Mucosa of descending colon (tissue), 3 donors: ENCODE results near the gene NAP1L1. TPM values are rescaled to one million over a fixed set of nuclear protein-coding genes. Genes with fewer than 3 reads are reported as not detected.

Experiments
- ATAC-seq: fragments of 200-7000 bp; cut with Tn5 transposase; one replicate; pipeline ENCODE4 v1.9.1; 2020; ENCODE audit warnings: mild to moderate bottlenecking, moderate library complexity
- DNase-seq, 3 donors: peaks; one replicate each; pipeline ENCODE4 v3.0.0-alpha.2; 2020
- H3K36me3 ChIP-seq: fragments of 200-600 bp; one replicate; pipeline ENCODE4 v1.8.0; 2021; ENCODE audit warnings: low read depth, mild to moderate bottlenecking
- H3K4me1 ChIP-seq: fragments of 200-600 bp; one replicate; pipeline ENCODE4 v1.8.0; 2021; ENCODE audit warnings: low read depth, mild to moderate bottlenecking
- H3K4me3 ChIP-seq: fragments of 200-600 bp; one replicate; pipeline ENCODE4 v1.8.0; 2021; ENCODE audit warnings: mild to moderate bottlenecking
- H3K9me3 ChIP-seq: fragments of 200-600 bp; one replicate; pipeline ENCODE4 v1.8.0; 2021; ENCODE audit warnings: mild to moderate bottlenecking
- CTCF ChIP-seq: fragments of 200-600 bp; IDR thresholded peaks from one replicate; pipeline ENCODE4 v1.8.0; 2022; ENCODE audit warnings: antibody characterized with exemption, mild to moderate bottlenecking
- intact Hi-C, 2 donors: fragments of 100-400 bp; cut with DNase I in 1 of 2; cut with micrococcal nuclease in 1 of 2; formaldehyde crosslinking; loops; one replicate each; pipeline versions ENCODE4 v1.11.0 to v1.11.1; 2022; cut with DNase I, micrococcal nuclease
- total RNA-seq, 3 donors: library from RNA; stranded (reverse); fragmentation: NEBNext Ultra II Directional in 2 of 3; extraction: Animal tissue kit (Norgen Biotek cat#: 25700) in 2 of 3; gene quantifications; one replicate each; pipeline versions ENCODE4 v1.2.1 to v1.2.4, GENCODE V29; 2021 to 2023
- donor health status: DM: no; HTN: no; CAD: no; lungs with moderate emphysema.
- donor health status: DM: no; HTN: no; CAD: no.
- donor health status: DM: no; HTN: yes; CAD: no.

Gene NAP1L1
- total RNA-seq, 3 donors from 2014 or later, result 81.4 to 310 (median 142) TPM

DNA sequence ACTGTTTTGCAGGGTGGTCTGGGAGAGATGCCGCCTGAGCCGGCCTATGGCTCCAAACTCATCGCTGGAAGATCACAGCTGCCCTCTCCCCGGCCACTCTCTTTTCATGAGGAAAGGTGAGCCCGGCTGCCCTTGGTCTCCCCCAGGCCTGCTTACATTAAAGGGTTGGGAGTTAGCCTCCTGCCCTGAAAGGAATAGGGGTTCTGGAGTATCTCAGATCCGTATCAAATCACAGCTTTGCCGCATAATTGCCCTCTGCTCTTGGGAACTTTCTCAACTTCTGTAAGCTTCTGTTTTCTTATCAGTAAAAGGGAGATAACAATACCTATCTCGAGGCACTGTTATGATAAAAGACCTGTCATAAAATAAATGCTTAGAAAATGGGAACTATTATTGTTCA is 70.5 kb downstream of the NAP1L1 start:
- H3K4me3 ChIP-seq, result no peak overlapping the region
- peak; percentile 70 for ATAC-seq
- DNase-seq, result no peak
- TF ChIP-seq CTCF, result no peak
- H3K36me3 ChIP-seq, result no peaks in the 10 kb centered on the region
- intact Hi-C loops, result no loop called here
- H3K4me1 ChIP-seq, result no peaks in the 10 kb centered on the region
- no peaks in the 10 kb centered on the region for H3K9me3 ChIP-seq

GRCh38 chr12:76013603-76014002 is 70.9 kb downstream of the NAP1L1 start:
- Histone ChIP-seq H3K4me3 (no peak overlapping the region), H3K4me1 (no peaks in the 10 kb centered on the region), H3K36me3 (no peaks in the 10 kb centered on the region), H3K9me3 (no peaks in the 10 kb centered on the region)
- DNase-seq (no peak), ATAC-seq (no peak)
- intact Hi-C loops, result no loop called here
- TF ChIP-seq CTCF, result no peak

- DNase-seq, result no peak
- intact Hi-C loops, result no loop called here
Measured at GRCh38 chr12:76012644-76013043, 71.8 kb downstream of the NAP1L1 start.

GRCh38 chr12:76010732-76011458 is 73.6 kb downstream of the NAP1L1 start:
- Histone ChIP-seq H3K4me1 (no peaks in the 10 kb centered on the region), H3K4me3 (no peak overlapping the region), H3K9me3 (no peaks in the 10 kb centered on the region), H3K36me3 (no peaks in the 10 kb centered on the region)
- DNase-seq (no peak), ATAC-seq (peak; percentile 44)
- intact Hi-C loops, result no loop called here
- TF ChIP-seq CTCF, result no peak

More at GRCh38 chr12:76012644-76013043, 71.8 kb downstream of the NAP1L1 start:
- H3K4me1 ChIP-seq, result no peaks in the 10 kb centered on the region
- ATAC-seq, result no peak
- no peak for TF ChIP-seq CTCF
- H3K36me3 ChIP-seq, result no peaks in the 10 kb centered on the region
- H3K4me3 ChIP-seq, result no peak overlapping the region
- H3K9me3 ChIP-seq, result no peaks in the 10 kb centered on the region

DNA sequence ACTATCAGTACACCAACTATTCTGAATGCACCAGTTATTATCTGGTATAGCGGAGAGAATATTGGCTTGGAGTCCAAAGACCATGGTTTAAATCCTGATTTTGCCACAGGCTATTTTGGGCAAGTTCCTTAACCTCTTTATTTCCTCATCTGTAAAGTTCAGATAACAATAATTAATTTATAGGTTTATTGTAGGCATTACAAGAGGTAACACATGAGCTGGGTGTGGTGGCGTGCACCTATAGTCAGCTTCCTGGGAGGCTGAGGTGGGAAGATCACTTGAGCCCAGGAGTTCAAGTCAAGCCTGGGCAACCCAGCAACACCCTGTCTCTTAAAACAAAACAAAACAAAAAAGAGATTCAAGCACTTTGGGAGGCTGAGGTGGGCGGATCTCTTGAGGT is 76.1 kb downstream of the NAP1L1 start:
- intact Hi-C loops, result no loop called here
- DNase-seq, result no peak
- no peaks in the 10 kb centered on the region for H3K36me3 ChIP-seq
- ATAC-seq, result peak; percentile 34
- no peaks in the 10 kb centered on the region for H3K4me1 ChIP-seq
- no peak for TF ChIP-seq CTCF
- no peak overlapping the region for H3K4me3 ChIP-seq
- no peaks in the 10 kb centered on the region for H3K9me3 ChIP-seq
